Fibroblast of lung (primary cell): Measurements from ENCODE around the gene EML2.

Experiments
- CTCF ChIP-seq, 2 donors: IDR thresholded peaks in 1 of 2; conservative IDR thresholded peaks in 1 of 2; 1 replicate in 1 of 2; 2 replicates in 1 of 2; pipeline ENCODE4 v1.5.1; 2011 to 2012; ENCODE audit warnings: low read length in 2 of 2, control low read depth in 1 of 2, inconsistent platforms in 1 of 2, low read depth in 1 of 2, mild to moderate bottlenecking in 1 of 2
- EZH2 ChIP-seq: IDR thresholded peaks from 2 replicates; pipeline ENCODE4 v1.5.1; 2012; ENCODE audit warnings: low read length, control low read depth, mild to moderate bottlenecking; ENCODE audit errors: missing control alignments

- no peak for TF ChIP-seq CTCF (conservative IDR thresholded peaks at IDR 0.05 in 1 of 2, IDR thresholded peaks at IDR 0.05 in 1 of 2; ENCODE audit: low read depth in 1 of 2, low read length in 2 of 2)
- no peak for TF ChIP-seq EZH2
Observed at GRCh38 chr19:45600340-45600885, 38.8 kb downstream of the EML2 start.
